HCEC 1CT (cell line): ENCODE results near the gene KSR1.
A peak's percentile ranks its signal among the peaks of the same experiment; 100 is the strongest.
"Not testable (repeated sequence)": the region's sequence is repeated elsewhere in the genome, so short reads cannot be mapped to it uniquely, and the experiment has no call there.

Source experiments
- DNase-seq: peaks from one replicate; pipeline ENCODE4 v3.0.0-alpha.2; 2017

The KSR1 gene

DNA sequence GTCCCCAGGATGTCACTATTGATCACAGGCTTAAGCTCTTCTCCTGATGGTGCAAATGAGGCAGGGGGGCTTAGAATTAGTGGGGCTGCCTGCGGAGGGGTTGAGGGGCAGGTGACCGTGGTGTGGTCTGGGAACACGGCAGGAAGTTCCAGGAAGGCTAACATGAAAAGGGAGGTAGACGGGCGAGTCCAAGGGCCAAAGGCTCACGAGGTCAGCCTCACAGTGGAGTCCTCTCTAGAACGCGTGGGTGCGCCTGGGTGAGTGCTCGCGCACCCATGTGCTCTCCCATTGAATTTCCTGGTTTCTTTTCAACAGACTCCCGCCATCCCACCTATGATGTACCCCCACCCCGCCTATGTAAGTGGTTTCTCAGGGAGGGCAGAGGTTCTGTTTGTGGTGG is 190.0 kb downstream of the KSR1 start:
- DNase-seq, result no peak

DNA sequence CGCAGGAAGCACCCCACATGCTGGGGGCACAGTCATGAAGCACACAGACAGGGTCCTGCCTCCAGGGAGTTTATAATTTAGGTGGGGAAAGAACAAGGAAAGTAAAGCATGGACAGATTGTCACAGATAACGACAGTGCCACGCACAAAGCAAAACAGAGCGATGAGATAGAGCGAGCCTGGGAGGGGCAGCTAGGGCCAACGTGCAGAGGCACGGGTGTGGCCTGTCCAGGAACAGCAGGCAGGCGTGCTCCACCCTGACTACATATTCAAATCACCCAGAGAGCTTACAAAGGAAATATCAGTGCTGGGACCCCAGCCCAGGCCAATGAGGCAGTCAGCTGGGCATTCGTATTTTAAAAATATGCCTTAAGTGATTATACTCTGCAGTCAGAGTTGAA is 191.5 kb downstream of the KSR1 start:
- no peak for DNase-seq

DNA sequence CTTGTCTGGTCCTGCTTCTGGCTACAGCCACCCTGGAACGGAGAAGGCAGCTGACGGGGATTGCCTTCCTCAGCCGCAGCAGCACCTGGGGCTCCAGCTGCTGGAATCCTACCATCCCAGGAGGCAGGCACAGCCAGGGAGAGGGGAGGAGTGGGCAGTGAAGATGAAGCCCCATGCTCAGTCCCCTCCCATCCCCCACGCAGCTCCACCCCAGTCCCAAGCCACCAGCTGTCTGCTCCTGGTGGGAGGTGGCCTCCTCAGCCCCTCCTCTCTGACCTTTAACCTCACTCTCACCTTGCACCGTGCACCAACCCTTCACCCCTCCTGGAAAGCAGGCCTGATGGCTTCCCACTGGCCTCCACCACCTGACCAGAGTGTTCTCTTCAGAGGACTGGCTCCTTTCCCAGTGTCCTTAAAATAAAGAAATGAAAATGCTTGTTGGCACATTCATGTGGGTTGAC is 192.9 kb downstream of the KSR1 start:
- DNase-seq, result not testable (repeated sequence)

DNA sequence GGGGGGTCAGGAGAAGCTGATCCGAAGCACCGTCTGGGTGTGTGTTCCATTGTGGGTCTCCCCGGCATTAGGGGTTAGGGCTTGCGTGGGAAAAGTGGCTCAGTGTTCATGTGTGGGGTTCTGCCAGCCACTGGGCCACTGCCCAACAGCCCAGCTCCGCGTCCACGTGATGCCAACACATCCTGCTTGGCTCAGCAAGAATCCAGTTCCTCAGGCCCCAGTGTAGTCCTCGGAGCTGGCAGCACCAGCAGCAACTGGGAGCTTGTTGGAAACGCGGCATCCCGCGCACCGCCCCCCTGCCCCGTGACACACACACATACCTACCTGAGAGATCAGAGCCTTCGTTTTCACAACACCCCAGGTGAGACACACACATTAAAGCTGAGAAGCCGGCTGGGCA is 193.7 kb downstream of the KSR1 start:
- DNase-seq, result no peak

DNA sequence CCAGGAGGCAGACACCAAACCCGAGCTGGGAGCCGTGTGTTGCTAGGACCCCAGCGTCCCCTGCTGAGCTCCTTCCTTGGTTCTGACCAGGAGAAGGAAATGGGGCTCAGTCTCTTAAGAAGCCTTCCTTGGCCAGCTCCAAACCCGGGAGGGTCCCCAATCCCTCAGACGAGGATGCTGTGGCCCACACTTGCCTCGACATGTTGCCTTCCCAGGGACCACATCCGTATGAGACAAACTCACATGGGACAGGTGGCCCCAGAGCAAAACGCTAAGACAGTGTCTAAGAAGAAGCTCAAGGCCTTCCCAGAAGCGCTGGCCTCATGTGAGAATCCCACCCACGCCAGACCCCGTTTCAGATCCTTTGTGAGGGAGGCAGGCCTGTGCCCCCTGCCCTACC is 194.6 kb downstream of the KSR1 start:
- no peak for DNase-seq

DNA sequence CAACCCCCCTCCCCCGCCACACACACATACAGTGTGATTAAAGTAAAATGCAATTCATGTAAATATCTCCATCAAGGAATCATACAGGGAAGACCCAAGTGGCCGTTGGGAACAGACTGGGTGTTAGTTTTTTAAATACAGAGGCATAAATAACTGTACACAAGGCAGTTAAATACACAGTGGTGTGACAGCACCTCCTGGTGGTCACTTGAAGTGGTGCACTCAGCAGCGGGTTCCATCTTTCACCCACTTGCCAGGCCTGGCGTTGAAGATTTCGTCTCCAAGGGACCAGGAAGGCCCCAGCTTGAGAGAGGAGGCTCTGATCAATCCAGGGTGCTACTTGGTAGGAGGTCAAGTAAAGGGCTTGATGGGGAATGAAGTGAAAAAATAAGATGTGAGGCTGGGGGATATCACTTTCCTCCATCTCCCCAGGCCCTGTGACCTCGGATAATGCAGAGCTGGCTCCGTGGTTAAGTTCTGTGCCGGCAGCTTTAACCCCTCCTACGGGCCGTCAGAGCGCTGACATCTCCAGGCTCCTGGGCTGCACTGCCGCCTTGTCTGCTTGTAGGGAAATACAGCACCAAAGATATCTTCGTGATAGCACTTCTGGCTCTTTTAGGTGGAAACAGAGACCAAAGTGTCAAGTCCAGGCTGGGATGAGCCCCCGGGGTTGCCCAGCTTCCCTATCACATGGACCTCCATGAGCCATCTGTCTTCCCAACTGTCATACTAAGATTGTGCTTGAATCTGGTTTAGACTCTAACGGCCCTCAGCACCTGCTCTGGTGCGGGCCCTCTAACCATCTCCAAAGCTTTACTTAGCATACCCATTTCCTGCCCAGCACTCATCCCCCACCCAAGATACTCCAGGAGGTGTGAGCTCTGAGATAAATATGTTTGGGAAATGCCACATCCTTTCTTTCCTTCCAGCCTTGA is 195.4 kb downstream of the KSR1 start:
- DNase-seq, result no peak

DNA sequence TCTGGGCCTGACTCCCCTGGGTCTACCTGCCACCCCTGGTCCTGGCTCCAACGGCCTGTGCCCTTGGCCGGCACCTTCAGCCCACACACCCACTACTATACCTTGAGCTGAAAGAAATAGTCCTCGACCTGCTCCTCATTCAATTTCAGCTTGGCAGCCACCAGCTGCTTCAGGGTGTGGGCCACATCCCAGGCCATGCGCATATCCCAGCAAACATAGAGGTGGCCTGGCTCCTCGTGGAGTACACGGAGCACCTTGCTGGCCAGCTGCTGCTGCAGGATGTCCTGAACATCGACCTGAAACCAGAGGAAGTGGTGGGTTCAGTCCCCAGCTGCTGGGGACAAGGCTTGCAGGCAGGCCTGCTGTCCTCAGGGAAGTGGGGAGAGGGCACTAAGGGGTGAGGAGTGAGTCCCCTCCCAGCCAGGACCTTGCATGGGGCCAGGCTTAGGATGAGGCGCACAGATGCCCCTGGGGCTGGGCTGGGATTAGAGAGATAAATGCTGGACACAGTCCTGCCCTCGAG is 197.3 kb downstream of the KSR1 start:
- DNase-seq, result not testable (repeated sequence)

DNA sequence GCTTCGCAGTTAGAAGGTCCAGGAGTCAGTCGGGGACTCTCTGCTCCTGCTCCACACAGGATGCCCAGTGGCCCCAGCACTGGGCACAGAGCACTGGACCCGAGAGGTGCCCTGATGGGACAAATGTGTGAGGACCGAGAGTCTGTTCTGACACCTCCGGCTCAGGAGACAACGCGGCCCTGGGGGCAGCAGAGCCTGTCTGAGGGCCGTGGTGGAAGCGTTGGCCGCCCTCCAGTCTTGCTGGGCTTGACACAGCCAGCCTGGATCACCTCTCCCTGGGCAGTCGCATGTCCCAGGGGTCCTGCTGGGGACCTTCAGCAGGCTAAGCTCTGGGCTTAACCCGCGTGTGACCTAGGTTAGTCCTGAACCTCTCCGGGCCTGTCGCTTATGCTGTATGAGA is 197.9 kb downstream of the KSR1 start:
- DNase-seq, result no peak

DNA sequence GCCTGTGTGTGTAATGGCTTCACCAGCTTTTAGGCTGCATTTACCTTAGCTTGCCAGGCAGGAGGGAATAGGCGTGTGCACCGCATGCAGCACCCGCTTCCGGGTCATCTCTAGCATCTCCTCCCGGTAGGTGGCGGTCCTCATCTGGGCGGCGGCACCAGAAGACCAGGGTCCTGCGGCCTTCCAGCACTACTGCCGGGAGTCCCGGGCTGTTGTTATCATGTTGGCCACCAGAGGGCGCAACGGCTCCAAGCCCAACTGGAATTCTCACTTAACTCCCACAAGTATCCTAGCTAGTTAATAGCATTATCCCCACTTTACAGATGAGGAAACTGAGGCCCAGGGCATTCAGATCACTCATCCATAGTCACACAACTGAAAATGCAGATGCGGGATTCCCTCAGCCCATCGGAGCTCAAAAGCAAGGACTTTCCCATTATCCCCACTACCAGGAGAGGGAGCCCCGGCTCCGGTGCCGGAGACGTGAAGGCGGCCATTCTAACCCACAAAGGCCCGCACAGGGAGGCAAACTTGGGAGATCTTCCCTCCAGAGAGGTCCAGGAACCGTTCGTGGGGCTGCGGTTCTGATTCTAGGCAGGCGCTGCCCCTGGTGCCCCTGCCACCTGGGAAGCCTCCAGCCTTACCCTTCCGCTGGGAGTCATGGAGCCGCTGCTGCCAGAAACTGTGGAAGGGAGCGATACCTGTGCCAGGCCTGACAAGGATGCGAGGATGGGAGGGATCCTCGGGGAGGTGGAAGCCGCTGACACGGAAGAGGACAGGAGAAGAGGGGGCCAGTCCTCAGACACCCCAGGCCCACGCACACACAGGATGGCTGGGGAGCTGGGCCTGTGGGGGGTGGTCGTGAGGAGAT is 198.6 kb downstream of the KSR1 start:
- DNase-seq, result peak; percentile 40

DNA sequence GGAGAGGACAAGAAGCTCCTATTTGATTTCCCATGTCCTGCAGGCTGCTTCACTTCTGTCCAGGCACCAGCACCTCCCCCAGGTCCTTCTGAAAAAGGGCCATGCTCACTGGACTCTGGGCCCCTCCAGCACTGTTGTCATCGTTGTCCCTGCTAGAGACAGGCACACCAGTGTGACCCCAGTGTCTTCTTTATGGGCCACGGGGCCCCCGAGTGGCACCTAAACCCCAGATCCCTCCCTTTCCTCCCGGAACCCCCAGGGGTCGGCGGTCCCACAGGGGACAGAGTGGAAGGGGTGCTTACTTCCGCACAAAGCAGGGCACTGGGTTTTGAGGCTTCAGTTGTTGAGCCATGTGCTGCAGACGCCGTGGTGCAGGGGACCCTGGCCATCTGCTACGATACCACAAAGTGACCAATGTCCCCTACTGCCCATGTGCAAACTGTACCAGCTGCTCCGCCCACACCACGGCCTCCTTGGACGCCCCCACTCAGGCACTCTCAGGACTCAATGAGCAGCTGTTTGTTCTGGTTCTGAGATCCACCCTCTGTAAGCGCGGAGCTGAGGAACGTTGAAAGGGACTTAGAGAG is 199.4 kb downstream of the KSR1 start:
- not testable (repeated sequence) for DNase-seq

DNA sequence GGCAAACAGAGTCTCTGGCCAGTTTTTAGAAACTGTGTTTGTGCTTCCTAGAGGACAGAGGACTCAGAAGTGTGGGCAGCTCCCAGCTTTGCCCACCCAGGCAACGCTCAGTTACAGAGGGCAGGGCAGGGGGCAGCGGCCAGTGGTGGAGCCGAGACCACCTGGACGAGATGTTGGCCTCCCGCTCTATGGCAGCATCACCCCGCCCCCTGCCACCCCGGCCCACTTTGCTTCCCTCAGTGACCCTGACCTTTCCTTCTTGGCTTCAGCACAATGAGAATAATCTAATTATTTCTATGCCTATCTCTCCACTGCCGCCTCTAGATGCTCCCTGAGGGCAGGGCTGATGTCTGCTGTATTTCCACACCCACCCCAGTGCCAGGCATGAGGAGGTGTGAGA is 200.4 kb downstream of the KSR1 start:
- not testable (repeated sequence) for DNase-seq

DNA sequence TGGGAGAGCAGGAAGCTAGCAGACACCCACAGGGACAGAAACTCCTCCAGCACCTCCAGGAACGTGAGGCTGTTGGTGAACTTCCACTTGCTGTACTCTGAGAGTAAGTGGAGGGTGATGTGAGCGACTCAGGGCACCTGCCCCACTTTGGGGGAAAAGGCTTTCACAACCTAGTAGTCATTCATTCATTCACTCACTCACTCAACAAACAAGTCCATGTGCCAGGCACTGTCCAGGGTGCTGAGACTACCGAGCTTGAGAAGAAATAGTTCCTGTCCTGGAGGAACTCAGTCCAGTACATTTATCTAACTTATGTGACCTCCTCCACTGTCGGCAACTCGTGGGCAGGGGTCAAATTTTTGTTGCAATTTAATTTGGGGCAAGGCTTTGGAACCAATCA is 201.4 kb downstream of the KSR1 start:
- no peak for DNase-seq

DNA sequence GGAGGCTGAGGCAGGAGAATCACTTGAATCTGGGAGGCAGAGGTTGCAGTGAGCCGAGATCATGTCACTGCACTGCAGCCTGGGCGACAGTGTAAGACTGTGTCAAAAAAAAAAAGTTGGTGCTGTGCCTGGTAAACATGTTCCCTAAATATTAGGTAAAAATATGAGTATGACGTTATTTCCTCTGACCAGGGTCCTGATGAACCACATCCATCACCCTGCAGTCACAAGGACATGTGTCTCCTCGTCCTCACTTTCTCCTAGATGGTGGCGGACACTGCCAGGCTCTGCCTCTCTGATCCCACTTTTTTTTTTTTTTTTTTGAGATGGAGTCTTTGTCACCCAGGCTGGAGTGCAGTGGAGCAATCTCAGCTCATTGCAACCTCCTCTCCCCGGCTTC is 203.4 kb downstream of the KSR1 start:
- DNase-seq, result no peak

DNA sequence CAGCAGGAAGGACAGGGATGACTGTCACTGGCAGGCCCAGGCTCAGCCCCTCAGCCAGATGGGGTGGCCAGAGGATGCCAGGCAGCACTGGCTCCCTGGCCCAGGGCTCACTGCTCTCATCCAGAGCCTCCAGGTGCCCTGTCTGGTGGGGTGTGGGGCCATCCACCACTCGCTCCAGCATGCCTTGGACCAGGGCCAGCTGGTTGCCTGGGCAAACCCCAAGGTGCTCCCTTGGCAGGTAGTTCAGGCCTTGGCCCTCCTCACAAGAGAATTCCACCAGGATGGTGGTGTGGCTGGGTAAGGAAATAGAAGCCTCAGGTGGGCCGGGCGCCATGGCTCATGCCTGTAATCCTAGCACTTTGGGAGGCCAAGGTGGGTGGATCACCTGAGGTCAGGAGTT is 204.2 kb downstream of the KSR1 start:
- DNase-seq, result no peak

DNA sequence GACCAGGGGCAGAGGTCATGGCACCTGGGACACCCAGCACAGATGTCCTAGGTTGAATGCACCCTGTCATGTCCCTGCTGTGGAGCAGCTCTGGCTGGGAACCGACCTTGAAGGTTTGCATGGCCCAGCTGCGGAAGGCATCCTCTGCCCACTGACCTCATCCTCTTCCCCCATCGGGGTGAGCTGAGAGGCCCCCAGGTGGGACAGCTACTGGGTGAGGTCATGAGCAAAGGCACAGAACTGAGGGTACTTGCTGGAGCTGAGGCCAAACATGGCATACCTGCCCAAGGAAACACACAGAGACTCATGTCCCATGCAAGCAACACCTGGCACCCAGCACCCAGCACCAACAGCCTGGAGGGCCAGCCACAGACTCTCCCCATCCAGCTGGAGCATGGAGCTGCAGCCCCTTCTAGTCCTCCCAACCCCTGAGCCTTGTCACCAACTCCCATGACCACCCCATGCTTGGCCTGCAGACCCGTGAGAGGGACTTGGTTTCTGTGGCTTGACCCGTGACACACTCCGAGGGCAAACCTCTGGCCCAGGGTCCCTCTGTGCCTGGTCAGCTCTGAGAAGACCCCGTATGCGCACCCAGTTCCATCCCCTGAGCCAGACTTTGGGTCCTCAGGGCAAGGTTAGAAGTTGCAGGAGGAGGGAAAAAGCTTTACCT is 207.8 kb downstream of the KSR1 start:
- DNase-seq, result no peak

DNA sequence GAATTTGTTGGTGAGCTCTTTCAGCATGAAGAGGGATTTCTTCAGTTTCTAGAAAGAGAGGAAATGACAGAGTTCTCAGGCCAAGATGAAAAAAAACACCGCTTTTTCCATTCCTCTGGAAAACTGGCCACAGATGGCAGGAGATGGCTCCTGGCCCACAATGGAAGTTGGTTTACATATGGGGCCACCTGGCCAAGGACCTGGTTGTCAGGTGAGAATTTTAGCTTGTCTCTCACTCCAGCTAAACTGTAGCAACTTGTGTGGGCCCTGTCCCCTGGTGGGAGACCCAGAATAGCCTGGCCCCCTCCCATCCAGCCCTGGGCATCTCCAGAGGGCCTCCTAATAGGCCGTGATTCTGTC is 208.3 kb downstream of the KSR1 start:
- DNase-seq, result no peak

DNA sequence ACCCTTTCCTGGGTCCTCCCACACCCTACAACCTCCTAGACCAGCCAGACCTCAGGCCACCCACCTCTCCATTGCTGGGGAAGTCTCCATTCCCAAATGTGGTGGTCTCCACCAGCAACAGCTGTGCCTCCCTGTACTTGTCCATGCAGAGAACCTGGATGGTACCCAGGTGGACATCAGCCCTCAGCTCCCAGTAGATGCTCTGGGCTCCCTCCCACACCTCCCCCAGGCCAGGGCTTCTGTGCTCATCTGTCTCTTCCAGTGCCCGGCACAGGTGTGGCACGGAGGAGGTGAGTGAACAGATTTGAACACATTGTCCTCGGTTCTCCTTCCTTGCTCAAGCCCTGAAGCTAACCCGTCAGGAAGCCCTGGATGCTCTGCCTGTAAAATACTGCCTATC is 209.3 kb downstream of the KSR1 start:
- no peak for DNase-seq

DNA sequence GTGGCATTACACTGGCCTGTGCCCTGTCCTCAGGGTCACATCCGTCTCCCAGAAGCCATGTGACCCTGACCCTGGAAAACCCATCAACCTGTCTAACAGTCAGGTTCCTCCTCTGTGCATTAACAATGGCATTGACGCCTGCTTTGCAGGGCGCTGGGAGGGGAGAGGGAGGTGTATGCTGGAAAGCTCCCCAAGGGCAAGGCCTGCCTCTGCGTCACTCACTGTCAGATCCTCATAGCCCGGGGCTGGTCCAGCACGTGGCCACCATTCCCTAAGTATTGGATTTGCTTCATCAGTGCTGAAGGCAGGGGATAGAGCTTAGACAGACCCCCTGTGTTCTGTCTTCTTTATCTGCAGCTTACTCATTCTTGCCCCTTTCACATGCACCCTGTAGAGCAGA is 210.0 kb downstream of the KSR1 start:
- not testable (repeated sequence) for DNase-seq

DNA sequence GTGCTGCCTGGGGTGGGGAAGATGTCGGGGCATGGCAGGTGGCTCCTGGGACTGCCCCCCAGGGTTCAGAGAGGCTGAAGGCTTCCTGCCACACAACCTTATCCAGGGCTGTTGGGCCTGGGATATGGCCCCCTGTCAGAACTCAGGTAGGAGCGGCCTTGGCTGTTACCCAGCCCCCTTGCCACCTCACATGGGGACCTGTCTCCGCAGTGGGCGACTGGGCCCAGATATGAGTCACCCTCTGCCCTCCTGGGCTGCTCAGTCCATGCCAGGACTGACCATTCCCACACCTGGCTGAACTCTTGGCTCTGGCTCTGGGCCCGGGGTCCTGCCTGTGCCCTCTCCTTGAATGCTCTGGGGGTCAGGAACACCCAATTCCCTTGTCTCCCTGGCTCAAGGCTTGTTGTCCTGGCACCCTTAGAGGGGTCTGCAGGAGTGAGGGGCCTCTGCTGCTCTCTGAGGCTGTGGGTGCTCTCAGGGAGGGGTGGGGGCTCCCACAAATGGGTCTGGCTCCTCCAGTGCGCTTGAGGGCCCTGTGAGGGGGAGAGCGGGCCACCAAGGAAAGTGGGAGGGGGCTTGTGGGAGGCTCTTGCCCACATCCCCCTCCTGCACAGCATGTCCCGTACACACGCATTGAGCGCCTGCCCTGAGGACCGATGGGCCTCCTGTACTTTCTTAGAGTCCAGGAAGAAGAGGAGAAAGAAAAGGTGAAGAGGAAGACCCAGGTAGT is 210.7 kb downstream of the KSR1 start:
- DNase-seq, result no peak

DNA sequence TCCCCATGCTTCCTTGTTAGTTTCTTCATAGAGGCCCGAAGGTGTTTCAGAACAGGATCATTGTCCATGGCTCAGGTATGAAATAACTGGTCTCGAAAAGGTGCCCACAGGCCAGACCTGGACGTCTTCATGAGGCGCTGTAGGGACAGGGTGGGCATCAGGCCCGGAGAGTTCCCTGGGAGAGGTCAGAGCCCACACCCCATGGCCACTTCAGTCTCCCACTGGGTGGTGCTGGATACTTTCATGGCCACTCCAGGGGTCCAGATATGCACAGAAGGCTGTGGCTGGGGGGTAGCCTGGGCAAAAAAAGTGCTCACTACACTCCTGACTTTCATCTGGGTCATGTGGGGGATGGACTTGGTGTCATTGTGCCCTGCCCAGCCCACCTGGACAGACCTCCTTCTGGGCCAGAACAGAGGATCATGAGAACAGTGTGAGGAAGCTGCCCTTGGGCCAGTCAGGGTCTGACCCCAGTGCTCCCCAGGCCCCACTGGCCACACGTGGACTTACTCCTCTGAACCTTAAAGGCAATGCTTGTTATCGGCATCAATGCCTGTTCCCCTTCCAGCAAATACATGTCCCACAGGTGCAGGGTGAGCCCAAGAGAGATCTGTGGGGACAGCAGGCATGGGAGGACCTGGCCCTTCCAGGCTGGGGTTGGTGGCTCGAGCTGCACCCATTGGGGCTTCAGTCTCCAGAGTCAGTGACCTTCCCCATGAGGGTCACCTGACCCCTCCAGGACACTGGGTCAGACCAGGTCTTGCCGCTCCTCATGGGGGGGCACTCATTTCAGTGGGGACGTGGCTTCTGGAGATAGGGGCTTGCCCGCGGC is 211.6 kb downstream of the KSR1 start:
- no peak for DNase-seq

DNA sequence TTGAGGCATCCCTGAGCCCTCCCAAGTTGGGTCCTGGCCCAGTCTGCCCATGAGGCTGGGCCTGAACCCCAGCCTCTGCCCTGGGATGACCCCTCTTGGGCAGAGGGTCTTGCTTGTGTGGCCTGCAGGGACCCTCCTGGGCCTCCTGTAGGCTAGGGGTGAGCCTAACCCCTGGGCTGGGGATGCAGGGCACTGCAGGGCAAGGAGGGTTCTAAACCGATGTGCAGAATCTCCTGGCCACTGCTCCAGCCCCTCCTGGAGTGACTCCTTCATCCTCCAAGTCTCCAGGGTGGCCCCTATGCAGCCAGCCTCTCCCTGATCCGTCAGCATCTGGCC is 212.2 kb downstream of the KSR1 start:
- no peak for DNase-seq
